Smooth muscle cell (in vitro differentiated cells): Measurements from ENCODE around the gene POLE. TPM values are rescaled to one million over a fixed set of nuclear protein-coding genes. Genes with fewer than 3 reads are reported as not detected.

ENCODE experiments used
- DNase-seq: peaks from one replicate; lab custom pipeline; 2025; ENCODE audit not compliant: unreplicated experiment; lab: John Stamatoyannopoulos, UW
- H2AFZ ChIP-seq: fragments of 200-600 bp; sonication (generic); 2 replicates; pipeline ENCODE4 v1.6.0; 2016; ENCODE audit warnings: antibody characterized with exemption, low read depth, mild to moderate bottlenecking
- H3F3A ChIP-seq: fragments of 200-600 bp; sonication (generic); 2 replicates; pipeline ENCODE4 v1.6.0; 2017; ENCODE audit warnings: antibody characterized with exemption, low read depth
- H3K27ac ChIP-seq: fragments of 200-600 bp; sonication (generic); 2 replicates; pipeline ENCODE4 v1.5.1; 2016; ENCODE audit warnings: low read depth, mild to moderate bottlenecking
- H3K27me3 ChIP-seq: fragments of 200-600 bp; sonication (generic); 2 replicates; pipeline ENCODE4 v1.6.1; 2016; ENCODE audit warnings: low read depth, mild to moderate bottlenecking
- H3K36me3 ChIP-seq: fragments of 200-600 bp; sonication (generic); 2 replicates; pipeline ENCODE4 v1.5.1; 2016; ENCODE audit warnings: low read depth
- H3K4me1 ChIP-seq: fragments of 200-600 bp; sonication (generic); 2 replicates; pipeline ENCODE4 v1.5.1; 2016; ENCODE audit warnings: low read depth
- H3K4me2 ChIP-seq: fragments of 200-600 bp; sonication (generic); 2 replicates; pipeline ENCODE4 v1.6.0; 2016; ENCODE audit warnings: mild to moderate bottlenecking
- H3K4me3 ChIP-seq: fragments of 200-600 bp; sonication (generic); 2 replicates; pipeline ENCODE4 v1.5.1; 2016; ENCODE audit warnings: mild to moderate bottlenecking
- H3K79me2 ChIP-seq: fragments of 200-600 bp; sonication (generic); 2 replicates; pipeline ENCODE4 v1.6.0; 2016; ENCODE audit warnings: low read depth, mild to moderate bottlenecking
- H3K9ac ChIP-seq: fragments of 200-600 bp; sonication (generic); 2 replicates; pipeline ENCODE4 v1.6.0; 2016; ENCODE audit warnings: low read depth
- H3K9me3 ChIP-seq: fragments of 200-600 bp; sonication (generic); replicated peaks from 2 replicates; pipeline ENCODE4 v1.5.1; 2016; ENCODE audit warnings: low read depth
- H4K20me1 ChIP-seq: fragments of 200-600 bp; sonication (generic); 2 replicates; pipeline ENCODE4 v1.6.0; 2016; ENCODE audit warnings: low read depth
- WGBS: methylation state at CpG from one replicate; pipeline ENCODE4 v1.1.7; 2016; ENCODE audit warnings: low lambda C conversion rate; 5-methylcytosine and 5-hydroxymethylcytosine counted together
- polyA plus RNA-seq: library from polyadenylated mRNA; unstranded; fragments of >200 nt; fragmentation: Nextera tagmentation; extraction: Ambion mirVana; gene quantifications from 2 replicates; pipeline ENCODE4 v1.2.1, GENCODE V29; 2016
- total RNA-seq: library from RNA; depleted of rRNA; stranded (reverse); fragments of >200 nt; gene quantifications from 2 replicates; pipeline ENCODE4 v1.2.3, GENCODE V29; 2014
- TF ChIP-seq, protein P1 (sequence below): fragments of 200-600 bp; sonication (generic); IDR thresholded peaks from 2 replicates; pipeline ENCODE4 v1.5.1; 2017; ENCODE audit warnings: borderline replicate concordance, mild to moderate bottlenecking, antibody characterized with exemption; ENCODE audit not compliant: insufficient read depth, poor library complexity, severe bottlenecking

Gene POLE
- total and polyA plus RNA-seq, 2 experiments from 2014 or later: 8.5 to 11.5 TPM

DNA sequence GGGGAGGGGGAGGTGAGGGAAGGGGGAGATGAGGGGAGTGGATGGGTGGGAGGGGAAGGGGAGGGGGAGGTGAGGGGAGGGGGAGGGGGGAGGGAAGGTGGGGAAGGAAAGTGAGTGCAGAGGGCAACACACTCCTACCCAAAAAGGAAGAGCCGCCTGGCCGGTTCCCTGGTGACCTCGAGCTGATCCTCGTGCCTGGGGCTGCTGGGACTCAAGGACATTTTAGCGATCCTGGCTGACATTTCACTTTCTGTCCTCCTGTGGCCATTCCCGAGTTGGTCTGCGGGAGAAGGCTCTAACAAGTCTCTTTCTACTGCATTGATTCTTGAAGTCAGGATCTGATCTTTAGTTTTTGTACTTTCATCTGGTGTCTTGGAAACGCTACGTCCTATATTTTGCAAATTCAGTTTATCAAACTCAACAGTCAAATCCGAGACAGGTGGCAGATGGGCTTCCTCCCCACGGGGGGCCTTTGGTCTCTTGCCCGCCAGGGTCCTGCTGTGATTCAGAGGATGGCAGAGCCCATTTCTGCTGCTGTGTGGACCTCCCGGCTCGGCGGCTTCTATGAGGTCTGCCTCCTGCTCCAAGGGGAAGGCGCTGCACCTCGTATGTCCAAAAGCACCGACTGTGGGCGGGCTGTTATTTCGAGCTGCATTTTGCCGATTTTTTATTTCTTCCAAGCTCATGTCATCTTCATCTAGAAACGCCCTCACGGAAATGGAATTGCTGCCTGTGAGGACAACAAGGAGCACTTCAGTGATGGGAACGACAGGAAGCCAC lies 42.6 kb upstream of the POLE start:
- Histone ChIP-seq H3K79me2 (peaks cover 15% of the 10 kb centered on the region), H3K4me1 (no peaks in the 10 kb centered on the region), H2AFZ (no peak overlapping the region), H3K27me3 (no peaks in the 10 kb centered on the region), H3K9ac (no peak overlapping the region), H3K27ac (no peak overlapping the region), H3K4me2 (no peak overlapping the region), H4K20me1 (peaks cover 78% of the 10 kb centered on the region), H3K4me3 (no peak overlapping the region), H3F3A (no peaks in the 10 kb centered on the region), H3K36me3 (peaks cover 17% of the 10 kb centered on the region), H3K9me3 (no peaks in the 10 kb centered on the region)
- 94% methylated on average over 24 of the region's 24 CpGs for WGBS
- no peak for DNase-seq
- TF ChIP-seq, protein P1, sequence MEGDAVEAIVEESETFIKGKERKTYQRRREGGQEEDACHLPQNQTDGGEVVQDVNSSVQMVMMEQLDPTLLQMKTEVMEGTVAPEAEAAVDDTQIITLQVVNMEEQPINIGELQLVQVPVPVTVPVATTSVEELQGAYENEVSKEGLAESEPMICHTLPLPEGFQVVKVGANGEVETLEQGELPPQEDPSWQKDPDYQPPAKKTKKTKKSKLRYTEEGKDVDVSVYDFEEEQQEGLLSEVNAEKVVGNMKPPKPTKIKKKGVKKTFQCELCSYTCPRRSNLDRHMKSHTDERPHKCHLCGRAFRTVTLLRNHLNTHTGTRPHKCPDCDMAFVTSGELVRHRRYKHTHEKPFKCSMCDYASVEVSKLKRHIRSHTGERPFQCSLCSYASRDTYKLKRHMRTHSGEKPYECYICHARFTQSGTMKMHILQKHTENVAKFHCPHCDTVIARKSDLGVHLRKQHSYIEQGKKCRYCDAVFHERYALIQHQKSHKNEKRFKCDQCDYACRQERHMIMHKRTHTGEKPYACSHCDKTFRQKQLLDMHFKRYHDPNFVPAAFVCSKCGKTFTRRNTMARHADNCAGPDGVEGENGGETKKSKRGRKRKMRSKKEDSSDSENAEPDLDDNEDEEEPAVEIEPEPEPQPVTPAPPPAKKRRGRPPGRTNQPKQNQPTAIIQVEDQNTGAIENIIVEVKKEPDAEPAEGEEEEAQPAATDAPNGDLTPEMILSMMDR: no peak

DNA sequence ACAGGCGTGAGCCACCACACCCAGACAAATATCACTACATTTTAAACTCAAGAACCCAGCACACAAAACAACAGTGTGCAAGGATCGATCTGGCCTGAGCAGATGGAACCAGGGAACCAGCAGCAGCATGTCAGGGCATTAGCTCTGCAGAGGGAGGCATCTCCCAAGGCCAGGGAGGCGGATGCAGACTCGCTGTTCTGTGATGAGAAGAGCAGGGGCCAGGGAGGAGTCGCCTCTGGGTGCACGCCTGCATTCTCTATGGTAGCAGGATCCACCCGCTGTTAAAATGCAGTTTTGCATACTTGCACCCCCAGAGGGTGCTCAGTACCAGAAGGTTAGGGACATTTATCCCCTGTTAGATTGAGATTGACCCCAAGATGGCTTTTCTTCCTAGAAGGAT lies 41.4 kb upstream of the POLE start:
- Histone ChIP-seq H3K4me3 (no peak overlapping the region), H3K4me2 (no peak overlapping the region), H3K4me1 (no peaks in the 10 kb centered on the region), H3K9ac (no peak overlapping the region), H3F3A (no peaks in the 10 kb centered on the region), H3K36me3 (peaks cover 6% of the 10 kb centered on the region), H3K27ac (no peak overlapping the region), H4K20me1 (peaks cover 78% of the 10 kb centered on the region), H3K9me3 (no peaks in the 10 kb centered on the region), H2AFZ (no peak overlapping the region), H3K79me2 (peaks cover 15% of the 10 kb centered on the region), H3K27me3 (no peaks in the 10 kb centered on the region)
- TF ChIP-seq, protein P1: no peak
- no peak for DNase-seq
- WGBS: 90% methylated on average over 7 of the region's 7 CpGs

DNA sequence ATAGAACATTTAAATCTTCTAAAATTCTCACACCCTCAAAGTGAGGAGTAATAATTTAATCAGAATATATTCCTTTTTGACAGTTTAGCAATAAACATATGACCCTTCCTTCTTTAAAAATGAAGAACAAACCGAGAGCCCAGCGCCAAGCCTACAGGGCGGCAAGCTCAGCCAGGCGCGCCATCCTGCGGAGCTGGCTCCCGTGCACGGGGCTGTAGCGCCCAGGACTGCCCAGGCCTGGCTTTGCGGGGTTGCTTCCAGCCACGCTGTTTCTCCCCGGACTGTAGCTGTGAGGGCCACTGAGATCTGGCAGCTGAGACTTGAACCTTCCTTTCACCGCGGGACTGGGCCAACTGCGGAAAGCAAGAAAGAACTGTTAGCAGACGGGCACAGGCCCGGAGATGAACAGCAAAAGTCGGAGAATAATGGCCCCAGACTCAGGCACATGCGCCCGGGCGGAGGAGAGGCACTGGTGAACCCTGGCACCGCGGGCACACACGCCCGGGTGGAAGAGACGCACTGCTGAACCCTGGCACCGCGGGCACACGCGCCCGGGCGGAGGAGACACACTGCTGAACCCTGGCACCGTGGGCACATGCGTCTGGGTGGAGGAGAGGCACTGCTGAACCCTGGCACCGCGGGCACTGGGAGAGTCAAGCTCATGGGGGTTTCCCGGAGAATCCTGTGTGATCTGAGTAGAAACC lies 40.1 kb upstream of the POLE start:
- no peaks in the 10 kb centered on the region for H3F3A ChIP-seq
- H3K4me1 ChIP-seq: no peaks in the 10 kb centered on the region
- peaks cover 24% of the 10 kb centered on the region for H3K79me2 ChIP-seq
- H3K4me2 ChIP-seq: no peak overlapping the region
- WGBS: 97% methylated on average over 37 of the region's 37 CpGs
- no peak for DNase-seq
- H3K27me3 ChIP-seq: no peaks in the 10 kb centered on the region
- no peak overlapping the region for H3K27ac ChIP-seq
- no peak overlapping the region for H3K4me3 ChIP-seq
- peaks cover 91% of the 10 kb centered on the region for H4K20me1 ChIP-seq
- H3K9me3 ChIP-seq: no peaks in the 10 kb centered on the region
- no peak overlapping the region for H2AFZ ChIP-seq
- peaks cover 10% of the 10 kb centered on the region for H3K36me3 ChIP-seq
- H3K9ac ChIP-seq: no peak overlapping the region
- TF ChIP-seq, protein P1: no peak

DNA sequence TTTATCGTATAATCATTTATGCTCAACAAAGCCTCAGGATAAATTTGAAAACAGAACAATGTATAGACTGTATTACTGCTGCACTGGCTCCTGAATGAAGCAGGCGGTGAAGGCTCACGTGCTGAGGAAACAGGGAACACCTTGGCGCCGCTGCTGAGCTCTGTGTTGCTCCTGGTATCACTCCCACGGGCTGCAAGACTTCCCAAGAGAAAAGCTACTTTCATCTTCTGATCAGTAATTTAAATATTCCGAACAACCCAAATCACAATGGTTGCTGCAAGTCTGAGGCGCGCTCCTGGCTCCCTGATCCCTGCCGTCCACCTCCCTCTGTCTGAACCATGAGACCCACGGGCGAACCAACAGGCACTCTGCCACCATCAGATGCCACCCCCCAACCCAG lies 39.2 kb upstream of the POLE start:
- TF ChIP-seq, protein P1: no peak
- Histone ChIP-seq H3K79me2 (peaks cover 30% of the 10 kb centered on the region), H3K4me3 (no peak overlapping the region), H3K4me1 (no peaks in the 10 kb centered on the region), H3K4me2 (no peak overlapping the region), H3F3A (peaks cover 5% of the 10 kb centered on the region), H3K27ac (no peak overlapping the region), H3K27me3 (no peaks in the 10 kb centered on the region), H3K9me3 (no peaks in the 10 kb centered on the region), H3K9ac (no peak overlapping the region), H3K36me3 (peaks cover 10% of the 10 kb centered on the region), H2AFZ (no peak overlapping the region), H4K20me1 (peaks cover 95% of the 10 kb centered on the region)
- no peak for DNase-seq
- WGBS: 98% methylated on average over 12 of the region's 12 CpGs
